DND-41 (cell line): ENCODE results near the gene BLZF1.
"Not testable (repeated sequence)": the region's sequence is repeated elsewhere in the genome, so short reads cannot be mapped to it uniquely, and the experiment has no call there.

Experiments
- ATAC-seq: fragments of 200-7000 bp; cut with Tn5 transposase; 3 replicates; pipeline ENCODE4 v1.9.1; 2021; ENCODE audit warnings: low read depth; ENCODE audit not compliant: insufficient read depth
- DNase-seq: peaks from one replicate; pipeline ENCODE4 v3.0.0-alpha.2; 2020
- H2AFZ ChIP-seq: 2 replicates; pipeline ENCODE4 v1.6.0; 2012; ENCODE audit warnings: low read depth, low read length
- H3K27ac ChIP-seq: 2 replicates; pipeline ENCODE4 v1.5.1; 2012; ENCODE audit warnings: low read length, inconsistent platforms
- H3K27me3 ChIP-seq: fragments of 200-600 bp; sonication (generic); 2 replicates; pipeline ENCODE4 v1.6.0; 2012; ENCODE audit warnings: low read length, mild to moderate bottlenecking, inconsistent platforms; ENCODE audit not compliant: insufficient read depth, poor library complexity
- H3K36me3 ChIP-seq: 2 replicates; pipeline ENCODE4 v1.5.1; 2012; ENCODE audit warnings: low read length, inconsistent platforms; ENCODE audit not compliant: insufficient read depth
- H3K4me1 ChIP-seq: 2 replicates; pipeline ENCODE4 v1.5.1; 2012; ENCODE audit warnings: mild to moderate bottlenecking, low read length; ENCODE audit not compliant: insufficient read depth
- H3K4me2 ChIP-seq: 2 replicates; pipeline ENCODE4 v1.6.0; 2012; ENCODE audit warnings: mild to moderate bottlenecking, moderate library complexity, low read length, inconsistent platforms; ENCODE audit not compliant: insufficient read depth
- H3K4me3 ChIP-seq, 2 experiments: fragments of 200-600 bp in 1 of 2; shearing (Covaris generic) in 1 of 2; 2 replicates each; pipeline ENCODE4 v1.5.1; 2012 to 2016; ENCODE audit warnings: inconsistent platforms in 2 of 2, low read length in 2 of 2, mild to moderate bottlenecking in 2 of 2, low read depth in 1 of 2, moderate library complexity in 1 of 2
- H3K79me2 ChIP-seq: 2 replicates; pipeline ENCODE4 v1.6.0; 2012; ENCODE audit warnings: low read length, inconsistent platforms; ENCODE audit not compliant: insufficient read depth
- H3K9ac ChIP-seq: 2 replicates; pipeline ENCODE4 v1.6.0; 2012; ENCODE audit warnings: low read depth, mild to moderate bottlenecking, inconsistent platforms, low read length, moderate library complexity
- H3K9me3 ChIP-seq: 2 replicates; pipeline ENCODE4 v1.5.1; 2012; ENCODE audit warnings: low read length, moderate library complexity, mild to moderate bottlenecking, inconsistent platforms; ENCODE audit not compliant: insufficient read depth, severe bottlenecking
- H4K20me1 ChIP-seq: 2 replicates; pipeline ENCODE4 v1.6.0; 2012; ENCODE audit warnings: low read length; ENCODE audit not compliant: insufficient read depth
- EZH2 ChIP-seq: IDR thresholded peaks from 3 replicates; pipeline ENCODE4 v1.6.1; 2012; ENCODE audit warnings: borderline replicate concordance, low read depth, mild to moderate bottlenecking, moderate library complexity, low read length, inconsistent platforms; ENCODE audit not compliant: severe bottlenecking
- TF ChIP-seq, protein P1 (sequence below): IDR thresholded peaks from 2 replicates; pipeline ENCODE4 v1.5.1; 2012; ENCODE audit warnings: borderline replicate concordance, low read length, moderate library complexity, mild to moderate bottlenecking; ENCODE audit not compliant: poor library complexity, severe bottlenecking; ENCODE audit errors: extremely low read depth

BLZF1 gene

DNA sequence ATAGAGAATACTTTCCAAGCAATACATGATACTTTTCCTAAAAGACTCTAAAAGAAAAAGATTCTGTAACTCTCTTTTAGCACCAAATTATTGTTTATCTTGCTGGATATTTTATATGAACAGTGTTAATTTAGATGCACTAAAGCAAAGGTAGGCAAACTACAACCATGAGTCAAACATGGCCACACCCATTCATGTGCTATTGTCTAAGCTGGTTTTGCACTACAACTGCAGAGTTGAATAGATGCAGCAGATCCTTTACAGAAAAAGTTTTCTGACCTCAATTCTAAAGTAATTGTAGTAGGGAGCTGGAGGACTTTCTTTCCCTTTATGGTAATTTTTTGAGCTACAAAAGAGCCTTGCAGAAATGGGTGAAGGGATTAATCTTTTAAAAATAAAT lies 19.4 kb downstream of the BLZF1 start:
- ATAC-seq (no peak), DNase-seq (no peak)
- H3K79me2 ChIP-seq, result no peaks in the 10 kb centered on the region
- TF ChIP-seq EZH2, result no peak
- TF ChIP-seq, protein P1, sequence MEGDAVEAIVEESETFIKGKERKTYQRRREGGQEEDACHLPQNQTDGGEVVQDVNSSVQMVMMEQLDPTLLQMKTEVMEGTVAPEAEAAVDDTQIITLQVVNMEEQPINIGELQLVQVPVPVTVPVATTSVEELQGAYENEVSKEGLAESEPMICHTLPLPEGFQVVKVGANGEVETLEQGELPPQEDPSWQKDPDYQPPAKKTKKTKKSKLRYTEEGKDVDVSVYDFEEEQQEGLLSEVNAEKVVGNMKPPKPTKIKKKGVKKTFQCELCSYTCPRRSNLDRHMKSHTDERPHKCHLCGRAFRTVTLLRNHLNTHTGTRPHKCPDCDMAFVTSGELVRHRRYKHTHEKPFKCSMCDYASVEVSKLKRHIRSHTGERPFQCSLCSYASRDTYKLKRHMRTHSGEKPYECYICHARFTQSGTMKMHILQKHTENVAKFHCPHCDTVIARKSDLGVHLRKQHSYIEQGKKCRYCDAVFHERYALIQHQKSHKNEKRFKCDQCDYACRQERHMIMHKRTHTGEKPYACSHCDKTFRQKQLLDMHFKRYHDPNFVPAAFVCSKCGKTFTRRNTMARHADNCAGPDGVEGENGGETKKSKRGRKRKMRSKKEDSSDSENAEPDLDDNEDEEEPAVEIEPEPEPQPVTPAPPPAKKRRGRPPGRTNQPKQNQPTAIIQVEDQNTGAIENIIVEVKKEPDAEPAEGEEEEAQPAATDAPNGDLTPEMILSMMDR, result no peak
- no peak overlapping the region for H3K27ac ChIP-seq
- peaks cover 62% of the 10 kb centered on the region for H3K36me3 ChIP-seq
- H3K9me3 ChIP-seq, result no peaks in the 10 kb centered on the region
- no peaks in the 10 kb centered on the region for H3K4me1 ChIP-seq
- H2AFZ ChIP-seq, result no peak overlapping the region
- no peaks in the 10 kb centered on the region for H3K27me3 ChIP-seq
- H3K9ac ChIP-seq, result no peak overlapping the region
- H4K20me1 ChIP-seq, result no peaks in the 10 kb centered on the region
- no peak overlapping the region for H3K4me3 ChIP-seq
- H3K4me2 ChIP-seq, result no peak overlapping the region

DNA sequence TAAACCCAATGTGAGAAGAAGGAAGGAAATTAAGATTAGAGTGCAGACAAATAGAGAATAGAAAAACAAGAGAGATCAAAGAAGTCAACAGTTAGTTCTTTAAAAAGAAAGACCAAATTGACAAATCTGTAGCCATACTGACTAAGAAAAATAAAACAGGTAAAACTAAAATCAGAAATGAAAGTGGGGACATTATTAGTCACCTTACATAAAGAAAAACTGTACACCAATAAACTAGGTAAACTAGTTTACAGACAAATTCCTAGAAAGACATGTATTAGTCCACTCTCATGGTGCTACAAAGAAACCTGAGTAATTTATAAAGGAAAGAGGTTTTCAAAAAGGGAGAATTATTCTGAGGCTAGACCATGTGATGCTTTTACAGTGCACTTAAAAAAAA lies 22.3 kb downstream of the BLZF1 start:
- H3K9ac ChIP-seq, result no peak overlapping the region
- H3K79me2 ChIP-seq, result no peaks in the 10 kb centered on the region
- H2AFZ ChIP-seq, result no peak overlapping the region
- H3K9me3 ChIP-seq, result no peaks in the 10 kb centered on the region
- ATAC-seq (no peak), DNase-seq (no peak)
- TF ChIP-seq, protein P1, result no peak
- TF ChIP-seq EZH2, result no peak
- peaks cover 48% of the 10 kb centered on the region for H3K36me3 ChIP-seq
- no peaks in the 10 kb centered on the region for H4K20me1 ChIP-seq
- no peak overlapping the region for H3K27ac ChIP-seq
- H3K27me3 ChIP-seq, result no peaks in the 10 kb centered on the region
- H3K4me3 ChIP-seq, result no peak overlapping the region
- H3K4me1 ChIP-seq, result no peaks in the 10 kb centered on the region
- no peak overlapping the region for H3K4me2 ChIP-seq

DNA sequence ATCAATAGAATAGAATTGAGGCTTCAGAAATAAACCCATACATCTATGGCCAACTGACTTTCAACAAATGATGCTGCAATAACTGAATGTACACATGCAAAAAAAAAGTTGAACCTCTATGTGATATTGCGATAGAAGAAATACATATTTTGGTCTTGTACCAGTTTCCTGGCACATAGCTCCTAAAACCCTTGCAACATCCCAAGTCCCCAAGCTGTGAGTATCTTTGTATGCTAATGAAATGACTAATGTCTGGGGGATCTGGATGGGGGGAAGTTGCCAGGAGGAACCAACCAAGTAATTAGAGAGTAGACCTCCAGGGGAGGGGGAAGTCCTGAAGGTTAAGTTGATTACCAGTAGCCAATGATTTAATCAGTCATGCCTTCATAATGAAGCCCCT lies 24.4 kb downstream of the BLZF1 start:
- Histone ChIP-seq H4K20me1 (no peaks in the 10 kb centered on the region), H3K4me2 (no peak overlapping the region), H2AFZ (no peak overlapping the region), H3K27me3 (no peaks in the 10 kb centered on the region), H3K79me2 (no peaks in the 10 kb centered on the region), H3K4me1 (no peaks in the 10 kb centered on the region), H3K4me3 (no peak overlapping the region), H3K9ac (no peak overlapping the region), H3K36me3 (peaks cover 37% of the 10 kb centered on the region), H3K9me3 (no peaks in the 10 kb centered on the region), H3K27ac (no peak overlapping the region)
- ATAC-seq (no peak), DNase-seq (no peak)
- TF ChIP-seq EZH2, result no peak
- TF ChIP-seq, protein P1, result no peak

DNA sequence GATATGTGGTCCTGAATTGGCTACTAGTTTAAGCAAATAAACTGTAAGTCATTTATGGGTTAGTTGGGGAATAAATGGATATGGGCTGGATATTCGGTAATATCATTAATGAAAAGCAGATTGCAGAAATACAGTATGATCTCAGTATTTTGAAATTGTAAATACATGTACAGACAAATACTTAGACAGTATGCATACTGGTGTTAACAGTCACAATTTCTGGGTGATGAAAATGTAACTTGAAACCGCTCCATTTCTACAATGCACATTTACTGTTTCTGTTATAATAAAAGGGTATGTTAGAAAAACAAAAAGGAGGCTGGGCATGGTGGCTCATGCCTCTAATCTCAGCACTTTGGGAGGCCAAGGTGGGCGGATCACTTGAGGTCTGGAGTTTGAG lies 28.0 kb downstream of the BLZF1 start:
- Histone ChIP-seq H3K4me1 (no peaks in the 10 kb centered on the region), H4K20me1 (no peaks in the 10 kb centered on the region), H3K27ac (no peak overlapping the region), H3K4me3 (no peak overlapping the region), H3K9ac (no peak overlapping the region), H3K79me2 (no peaks in the 10 kb centered on the region), H3K27me3 (no peaks in the 10 kb centered on the region), H3K4me2 (no peak overlapping the region), H2AFZ (no peak overlapping the region), H3K36me3 (peaks cover 8% of the 10 kb centered on the region), H3K9me3 (no peaks in the 10 kb centered on the region)
- no peak for ATAC-seq
- no peak for TF ChIP-seq EZH2
- TF ChIP-seq, protein P1, result no peak
- DNase-seq, result no peak

DNA sequence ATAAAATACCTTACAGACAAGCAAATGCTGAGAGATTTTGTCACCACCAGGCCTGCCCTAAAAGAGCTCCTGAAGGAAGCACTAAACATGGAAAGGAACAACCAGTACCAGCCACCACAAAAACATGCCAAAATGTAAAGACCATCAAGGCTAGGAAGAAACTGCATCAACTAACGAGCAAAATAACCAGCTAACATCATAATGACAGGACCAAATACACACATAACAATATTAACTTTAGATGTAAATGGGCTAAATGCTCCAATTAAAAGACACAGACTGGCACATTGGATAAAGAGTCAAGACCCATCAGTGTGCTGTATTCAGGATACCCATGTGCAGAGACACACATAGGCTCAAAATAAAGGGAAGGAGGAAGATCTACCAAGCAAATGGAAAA lies 34.6 kb downstream of the BLZF1 start:
- not testable (repeated sequence) for H3K4me2 ChIP-seq, H4K20me1 ChIP-seq, H3K36me3 ChIP-seq, H3K4me1 ChIP-seq, H2AFZ ChIP-seq, H3K27me3 ChIP-seq, H3K27ac ChIP-seq, H3K79me2 ChIP-seq, DNase-seq, H3K9me3 ChIP-seq, H3K9ac ChIP-seq, H3K4me3 ChIP-seq, ATAC-seq
